ENCODE measurements around the gene LGALS7. TPM values are rescaled to one million over a fixed set of nuclear protein-coding genes. Genes with fewer than 3 reads are reported as not detected.

The LGALS7 gene
- polyA plus RNA-seq, 1 donor from 2014 or later, result not detected

GRCh38 chr19:38723990-38724854, 49.1 kb downstream of the LGALS7 start:
- Histone ChIP-seq H3F3A (ENCODE audit: insufficient read depth, low read length, poor library complexity, severe bottlenecking) (no peaks in the 10 kb centered on the region), H3K4me2 (ENCODE audit: low read length) (no peak overlapping the region), H3K79me2 (replicated peaks; ENCODE audit: insufficient read depth, low read length) (no peaks in the 10 kb centered on the region), H3K4me3 (ENCODE audit: low read length) (no peak overlapping the region), H3K36me3 (ENCODE audit: insufficient read depth, low read length) (no peaks in the 10 kb centered on the region), H3K9ac (ENCODE audit: low read length) (no peak overlapping the region), H4K20me1 (ENCODE audit: insufficient read depth) (no peaks in the 10 kb centered on the region), H2AFZ (ENCODE audit: low read depth, low read length) (no peak overlapping the region), H3K27ac (ENCODE audit: low read length) (no peak overlapping the region), H3K9me3 (ENCODE audit: low read length) (no peaks in the 10 kb centered on the region), H3K27me3 (ENCODE audit: insufficient read depth, low read depth, low read length) (no peaks in the 10 kb centered on the region), H3K9me2 (ENCODE audit: insufficient read depth, low read length) (no peaks in the 10 kb centered on the region)
- no peak for TF ChIP-seq EZH2 (IDR thresholded peaks at IDR 0.05; ENCODE audit: borderline replicate concordance, insufficient read depth, low read length, poor library complexity, severe bottlenecking)
- no peak for TF ChIP-seq EP300 (conservative IDR thresholded peaks at IDR 0.05; ENCODE audit: poor library complexity, severe bottlenecking)
- TF ChIP-seq REST (IDR thresholded peaks at IDR 0.05; ENCODE audit: borderline replicate concordance), result no peak
- TF ChIP-seq MXI1 (conservative IDR thresholded peaks at IDR 0.05; ENCODE audit: poor library complexity, severe bottlenecking), result no peak

- Histone ChIP-seq H3K79me2 (replicated peaks; ENCODE audit: insufficient read depth, low read length) (no peaks in the 10 kb centered on the region), H3F3A (ENCODE audit: insufficient read depth, low read length, poor library complexity, severe bottlenecking) (no peaks in the 10 kb centered on the region), H3K9ac (ENCODE audit: low read length) (no peak overlapping the region), H3K36me3 (ENCODE audit: insufficient read depth, low read length) (no peaks in the 10 kb centered on the region), H3K9me2 (ENCODE audit: insufficient read depth, low read length) (no peaks in the 10 kb centered on the region), H3K4me3 (ENCODE audit: low read length) (no peak overlapping the region), H3K27ac (ENCODE audit: low read length) (no peak overlapping the region), H3K9me3 (ENCODE audit: low read length) (no peaks in the 10 kb centered on the region), H4K20me1 (ENCODE audit: insufficient read depth) (no peaks in the 10 kb centered on the region), H3K27me3 (ENCODE audit: insufficient read depth, low read depth, low read length) (no peaks in the 10 kb centered on the region), H3K4me2 (ENCODE audit: low read length) (no peak overlapping the region), H2AFZ (ENCODE audit: low read depth, low read length) (no peak overlapping the region)
- no peak for TF ChIP-seq CTCF (IDR thresholded peaks at IDR 0.05; ENCODE audit: poor library complexity, severe bottlenecking)
- no peak for TF ChIP-seq EP300 (conservative IDR thresholded peaks at IDR 0.05; ENCODE audit: poor library complexity, severe bottlenecking)
- no peak for TF ChIP-seq MXI1 (conservative IDR thresholded peaks at IDR 0.05; ENCODE audit: poor library complexity, severe bottlenecking)
- TF ChIP-seq SMC3 (conservative IDR thresholded peaks at IDR 0.05; ENCODE audit: poor library complexity), result no peak
- no peak for TF ChIP-seq EZH2 (IDR thresholded peaks at IDR 0.05; ENCODE audit: borderline replicate concordance, insufficient read depth, low read length, poor library complexity, severe bottlenecking)
Measured at GRCh38 chr19:38723606-38723965, 49.7 kb downstream of the LGALS7 start.

Measured in neural cell (in vitro differentiated cells).